Measurements from ENCODE around the gene GPD1L.
"Not testable (repeated sequence)": the region's sequence is repeated elsewhere in the genome, so short reads cannot be mapped to it uniquely, and the experiment has no call there.

GPD1L gene

GRCh38 chr3:32106132-32106928, at the start of gene GPD1L:
Gene GPD1L, plus strand, starts transcription at chr3:32106620. Its CDS starts 92 bp downstream, at chr3:32106712.
- peak; percentile 90 for DNase-seq (ENCODE audit: low read depth)

DNA sequence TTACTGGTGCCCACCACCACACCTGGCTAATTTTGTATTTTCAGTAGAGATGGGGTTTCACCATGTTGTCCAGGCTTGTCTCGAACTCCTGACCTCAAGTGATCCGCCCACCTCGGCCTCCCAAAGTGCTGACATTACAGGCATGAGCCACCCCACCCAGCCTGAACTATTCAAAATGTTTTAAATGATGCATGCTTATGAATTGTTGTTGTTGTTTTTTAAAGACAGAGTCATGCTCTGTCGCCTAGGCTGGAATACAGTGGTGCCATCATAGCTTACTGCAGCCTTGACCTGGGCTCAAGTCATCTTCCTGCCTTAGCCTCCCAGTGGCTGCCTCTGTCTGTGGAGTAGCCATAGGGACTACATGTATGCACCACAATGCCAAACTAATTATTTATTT, 48.0 kb upstream of the GPD1L start:
- DNase-seq (ENCODE audit: low read depth) = not testable (repeated sequence)

- no peak for DNase-seq (ENCODE audit: low read depth)
These were observed 43.4 kb upstream of the GPD1L start for GRCh38 chr3:32062950-32063582.

DNA sequence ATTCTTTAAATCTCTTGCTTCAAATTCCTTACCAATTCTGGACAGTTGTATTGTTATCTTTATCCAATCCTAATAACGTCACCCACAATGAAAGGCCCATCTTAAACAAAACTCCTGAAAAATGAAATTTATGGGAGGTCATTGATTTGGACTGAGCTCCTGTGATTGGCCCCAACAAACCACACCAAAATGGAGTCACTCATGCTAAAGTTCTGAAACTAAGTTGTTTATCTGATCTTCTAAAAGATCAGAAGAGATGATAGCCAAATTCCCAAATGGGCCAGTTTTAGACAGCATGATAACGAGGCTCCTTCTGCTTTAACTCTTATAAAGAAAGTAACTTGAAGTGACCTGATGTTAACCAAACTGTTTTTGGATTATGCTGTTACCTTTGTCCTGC, 39.7 kb upstream of the GPD1L start:
- no peak for DNase-seq (ENCODE audit: low read depth)

GRCh38 chr3:32074194-32074593, 32.2 kb upstream of the GPD1L start:
- not testable (repeated sequence) for DNase-seq (ENCODE audit: low read depth)

DNA sequence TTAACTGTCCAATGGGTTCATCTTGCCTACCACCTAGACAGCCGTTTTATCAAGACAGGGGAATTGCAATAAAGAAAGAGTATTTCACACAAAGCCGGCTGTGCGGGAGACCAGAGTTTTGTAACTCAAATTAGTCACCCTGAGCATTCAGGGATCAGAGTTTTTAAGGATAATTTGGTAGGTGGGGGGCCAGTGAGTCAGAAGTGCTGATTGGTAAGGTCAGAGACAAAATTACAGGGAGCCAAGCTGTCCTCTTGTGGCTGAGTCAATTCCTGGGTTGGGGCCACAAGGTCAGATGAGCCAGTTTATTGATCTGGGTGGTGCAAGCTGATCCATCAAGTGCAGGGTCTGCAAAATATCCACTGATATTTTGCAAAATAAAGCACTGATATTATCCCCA, 29.9 kb upstream of the GPD1L start:
- DNase-seq (ENCODE audit: low read depth) = peak; percentile 35

DNA sequence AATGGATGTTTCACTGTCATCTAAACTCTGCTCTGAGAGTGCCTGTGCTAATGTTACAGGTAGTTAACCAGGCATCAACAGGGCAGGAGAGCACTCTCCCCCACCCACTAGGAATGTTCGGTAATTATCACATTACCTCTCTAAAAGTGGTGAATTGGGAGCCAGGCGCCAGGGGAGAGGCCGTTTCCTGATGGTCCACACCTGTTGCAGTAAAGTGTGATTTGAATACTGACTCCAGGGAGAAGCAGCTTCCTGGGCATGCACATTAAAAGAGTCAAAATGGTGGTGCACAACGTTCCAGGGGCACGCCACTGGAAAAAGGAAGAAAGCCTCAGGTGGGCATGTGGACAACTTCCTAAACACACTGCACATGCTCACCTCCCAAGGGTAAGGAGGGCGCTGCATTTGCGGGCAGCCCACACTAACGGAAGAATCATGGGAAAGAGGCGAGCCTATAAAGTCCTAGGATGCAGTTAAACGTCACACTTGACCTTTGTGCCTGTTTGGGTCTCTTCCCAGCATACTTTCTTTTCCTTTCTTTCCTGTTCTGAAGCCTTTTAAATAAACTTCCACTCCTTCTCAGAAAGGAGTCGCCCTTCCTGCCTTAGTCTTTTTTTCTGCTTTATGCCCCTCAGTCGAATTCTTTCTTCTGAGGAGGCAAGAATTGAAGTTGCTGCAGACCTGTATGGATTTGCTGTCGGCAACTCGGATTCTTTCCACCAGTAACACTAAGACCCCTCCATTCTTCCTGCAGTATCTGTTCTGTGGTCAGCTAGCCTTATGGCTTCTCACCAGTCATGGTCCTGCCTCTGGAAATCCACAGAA, 28.9 kb upstream of the GPD1L start:
- DNase-seq (ENCODE audit: low read depth) = no peak

DNA sequence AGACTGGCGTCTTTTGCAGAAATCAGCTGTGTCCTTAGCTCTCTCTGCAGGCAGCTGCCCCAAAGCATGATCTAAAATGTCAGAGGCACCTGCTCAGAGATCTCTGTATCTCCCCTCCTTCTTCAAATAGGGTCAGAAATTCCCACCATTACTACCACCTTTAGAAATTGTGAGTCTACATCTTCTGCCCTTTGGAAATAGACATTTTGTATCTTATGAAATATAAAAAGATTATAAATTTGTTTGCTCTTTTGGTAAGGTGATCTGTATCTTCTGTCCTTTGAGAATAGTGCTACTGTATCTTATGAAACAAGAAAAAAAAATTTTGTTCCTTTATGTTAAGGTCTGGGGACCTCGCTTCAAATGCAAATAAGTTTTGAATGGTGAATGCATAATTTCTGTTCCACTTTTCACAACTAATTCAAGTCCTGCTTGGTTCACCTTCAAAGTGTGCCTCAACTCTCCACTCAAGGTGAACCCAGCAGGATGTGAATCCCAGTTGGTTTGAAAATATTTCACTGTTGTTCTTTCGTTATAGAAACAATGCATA, 28.3 kb upstream of the GPD1L start:
- no peak for DNase-seq (ENCODE audit: low read depth)

DNA sequence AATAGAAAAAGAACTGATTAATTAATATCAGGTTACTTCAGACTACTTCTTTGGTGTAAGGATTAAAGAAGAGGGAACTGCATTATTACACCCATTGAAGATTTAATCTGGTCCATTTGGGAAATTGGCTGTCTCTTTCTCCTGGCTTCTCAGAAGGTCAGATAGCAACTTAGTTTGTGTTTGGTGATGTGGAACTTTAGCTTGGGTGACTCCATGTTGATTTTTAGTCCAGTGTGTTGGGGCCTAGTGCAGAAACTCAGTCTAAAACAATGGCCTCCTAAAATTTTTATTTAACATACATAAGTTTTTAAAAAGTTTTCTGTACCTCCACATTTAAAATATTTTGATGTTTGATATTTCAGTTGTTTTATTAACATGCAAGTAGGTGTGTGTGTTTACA, 27.6 kb upstream of the GPD1L start:
- DNase-seq (ENCODE audit: low read depth) = no peak

GRCh38 chr3:32082721-32083120, 23.7 kb upstream of the GPD1L start:
- no peak for DNase-seq (ENCODE audit: low read depth)

DNA sequence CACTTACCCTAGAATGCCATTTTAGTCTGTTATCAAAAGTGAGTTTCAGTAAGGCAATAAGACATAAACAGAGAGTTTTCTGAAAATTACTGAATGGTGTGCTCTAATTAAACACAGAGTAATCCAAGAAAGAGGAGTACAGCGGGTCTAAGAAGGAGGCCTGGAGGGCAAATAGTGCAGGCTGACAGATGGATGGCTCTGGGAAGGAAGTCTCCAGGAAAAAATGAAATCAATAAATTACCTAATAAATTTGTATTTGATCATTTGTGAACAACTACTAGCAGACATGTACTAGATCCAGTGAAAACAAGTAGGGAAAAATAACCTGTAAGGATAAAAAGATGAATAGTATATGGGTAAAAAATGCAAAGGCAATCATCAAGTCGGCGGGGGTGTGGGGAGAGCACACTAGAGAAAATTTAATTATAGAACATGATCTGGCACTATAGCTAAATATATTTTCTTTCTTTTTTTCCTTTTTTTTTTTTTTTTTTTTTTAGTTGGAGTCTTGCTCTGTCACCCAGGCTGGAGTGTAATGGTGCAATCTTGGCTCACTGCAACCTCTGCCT, 22.6 kb upstream of the GPD1L start:
- no peak for DNase-seq (ENCODE audit: low read depth)

GRCh38 chr3:32084870-32085269, 21.6 kb upstream of the GPD1L start:
- no peak for DNase-seq (ENCODE audit: low read depth)

GRCh38 chr3:32086464-32086863, 20.0 kb upstream of the GPD1L start:
- no peak for DNase-seq (ENCODE audit: low read depth)

GRCh38 chr3:32089476-32089875, 16.9 kb upstream of the GPD1L start:
- DNase-seq (ENCODE audit: low read depth) = no peak

DNA sequence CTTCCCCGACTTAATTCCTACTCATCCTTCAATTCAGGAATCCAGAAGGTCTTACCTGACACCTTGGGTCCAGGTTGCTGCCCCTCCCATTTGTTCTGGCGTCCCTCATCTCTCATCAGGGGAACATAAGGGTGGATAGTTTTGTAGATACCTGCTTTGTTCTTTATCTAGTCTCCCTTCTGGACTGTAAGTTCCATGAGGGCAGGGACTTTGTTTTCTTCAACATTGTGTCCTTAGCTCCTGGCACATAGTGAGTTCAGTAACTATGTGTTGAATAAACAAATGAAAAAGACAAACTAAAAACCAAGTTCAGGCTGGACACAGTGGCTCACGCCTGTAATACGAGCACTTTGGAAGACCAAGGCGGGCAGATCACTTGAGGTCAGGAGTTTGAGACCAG, 13.2 kb upstream of the GPD1L start:
- DNase-seq (ENCODE audit: low read depth) = no peak

DNA sequence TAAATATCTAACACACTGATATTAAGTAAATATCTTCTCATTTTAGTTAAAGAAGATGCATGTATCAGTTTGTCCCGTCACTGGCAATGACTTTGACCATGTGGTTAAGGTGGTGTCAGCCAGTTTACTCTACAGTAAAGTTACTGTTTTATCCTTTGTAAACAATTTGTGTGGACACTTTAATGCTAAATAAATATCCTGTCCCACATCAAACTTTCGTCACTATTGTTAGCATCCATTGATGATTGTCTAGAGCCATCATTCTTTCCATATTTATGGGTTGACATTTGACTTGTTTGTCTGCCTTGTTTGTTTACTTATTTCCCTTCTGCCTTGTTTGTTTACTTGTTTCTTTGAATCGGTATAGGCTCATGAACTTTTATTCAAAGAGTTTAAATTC, 11.0 kb upstream of the GPD1L start:
- no peak for DNase-seq (ENCODE audit: low read depth)

DNA sequence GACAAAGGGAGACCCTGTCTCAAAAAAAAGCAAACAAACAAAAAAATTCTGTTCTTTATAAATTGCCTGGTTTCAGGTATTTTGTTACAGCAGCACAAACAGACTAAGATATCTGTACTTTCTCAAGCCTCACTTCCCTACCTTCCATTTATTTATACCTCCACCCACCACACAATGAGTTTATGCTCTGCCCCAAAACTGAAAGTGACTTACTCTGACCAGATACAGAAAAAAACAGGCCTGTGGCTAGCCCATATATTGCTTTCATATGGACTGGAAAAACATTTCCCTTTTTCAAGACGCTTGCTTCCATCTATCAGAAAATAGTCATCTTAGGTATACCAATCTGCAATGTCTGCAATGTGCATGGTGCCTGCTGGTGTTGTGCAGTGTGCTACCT, 8.7 kb upstream of the GPD1L start:
- DNase-seq (ENCODE audit: low read depth) = no peak

DNA sequence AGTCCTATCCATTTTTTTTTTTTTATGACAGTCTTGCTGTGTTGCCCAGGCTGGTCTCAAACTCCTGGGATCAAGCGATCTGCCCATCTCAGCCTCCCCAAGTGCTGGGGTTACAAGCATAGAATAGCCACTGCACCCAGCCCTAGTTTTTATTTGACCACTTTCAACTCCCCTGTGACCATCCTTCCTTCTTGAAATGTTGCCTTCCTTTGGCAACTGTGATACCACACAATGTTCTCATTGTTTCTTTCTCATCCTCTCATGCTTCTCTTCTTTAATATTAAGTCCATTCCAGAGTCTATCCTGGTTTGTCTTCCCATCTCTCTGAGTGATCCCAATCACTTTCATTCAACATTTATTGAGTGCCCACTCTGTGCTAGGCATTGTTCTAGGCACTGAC, 7.9 kb upstream of the GPD1L start:
- DNase-seq (ENCODE audit: low read depth) = no peak

DNA sequence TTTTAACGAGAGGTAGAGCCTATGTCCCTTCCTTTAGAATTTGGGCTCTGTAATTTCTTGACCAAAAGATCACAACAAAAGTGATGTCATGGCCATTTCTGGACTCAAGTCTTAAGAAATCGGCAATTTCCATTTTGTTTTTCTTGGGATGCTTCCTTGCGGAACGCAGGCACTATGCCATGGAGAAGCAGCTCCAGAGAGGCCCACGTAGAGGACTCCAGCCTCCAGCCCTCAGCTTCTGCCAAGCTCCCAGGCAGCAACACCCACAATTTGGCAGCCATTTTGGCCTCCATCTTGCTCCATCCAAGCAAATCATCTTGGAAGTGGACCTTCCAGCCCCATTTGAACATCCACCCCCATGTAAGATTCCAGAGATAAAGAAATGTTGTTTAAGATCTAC, 6.0 kb upstream of the GPD1L start:
- no peak for DNase-seq (ENCODE audit: low read depth)

GRCh38 chr3:32102289-32102688, 4.1 kb upstream of the GPD1L start:
- no peak for DNase-seq (ENCODE audit: low read depth)

- no peak for DNase-seq (ENCODE audit: low read depth)
These were observed 1.9 kb upstream of the GPD1L start for GRCh38 chr3:32104492-32104891.
